ELR (cell line): ENCODE measurements around the gene BTBD9.

Experiments used
- DNase-seq: peaks from one replicate; pipeline ENCODE4 v3.0.0-alpha.2; 2015; ENCODE audit warnings: low read depth

The BTBD9 gene

GRCh38 chr6:38194589-38194988 lies 445.1 kb downstream of the BTBD9 start:
- no peak for DNase-seq

- DNase-seq = no peak
Observed at GRCh38 chr6:38194282-38194572, 445.5 kb downstream of the BTBD9 start.

- no peak for DNase-seq
Observed at GRCh38 chr6:38193481-38194281, 446.0 kb downstream of the BTBD9 start.

- DNase-seq = no peak
Observed at GRCh38 chr6:38193051-38193450, 446.7 kb downstream of the BTBD9 start.

- DNase-seq = no peak
Observed at GRCh38 chr6:38192487-38192886, 447.2 kb downstream of the BTBD9 start.

GRCh38 chr6:38192011-38192410 lies 447.7 kb downstream of the BTBD9 start:
- no peak for DNase-seq

- DNase-seq = no peak
Observed at GRCh38 chr6:38191418-38191817, 448.3 kb downstream of the BTBD9 start.

- no peak for DNase-seq
Observed at GRCh38 chr6:38188677-38189335, 450.9 kb downstream of the BTBD9 start.

- no peak for DNase-seq
Observed at GRCh38 chr6:38187811-38188590, 451.7 kb downstream of the BTBD9 start.

GRCh38 chr6:38187325-38187724 lies 452.4 kb downstream of the BTBD9 start:
- DNase-seq = no peak

- DNase-seq = no peak
Observed at GRCh38 chr6:38185752-38186151, 454.0 kb downstream of the BTBD9 start.

- no peak for DNase-seq
Observed at GRCh38 chr6:38185244-38185643, 454.5 kb downstream of the BTBD9 start.

- no peak for DNase-seq
Observed at GRCh38 chr6:38184585-38185080, 455.1 kb downstream of the BTBD9 start.

- no peak for DNase-seq
Observed at GRCh38 chr6:38183856-38184584, 455.7 kb downstream of the BTBD9 start.

GRCh38 chr6:38182426-38182825 lies 457.3 kb downstream of the BTBD9 start:
- DNase-seq = no peak

GRCh38 chr6:38180586-38180985 lies 459.1 kb downstream of the BTBD9 start:
- DNase-seq = no peak

GRCh38 chr6:38179794-38180430 lies 459.8 kb downstream of the BTBD9 start:
- DNase-seq = no peak

- DNase-seq = no peak
Observed at GRCh38 chr6:38179300-38179699, 460.4 kb downstream of the BTBD9 start.

GRCh38 chr6:38178584-38178886 lies 461.2 kb downstream of the BTBD9 start:
- no peak for DNase-seq

GRCh38 chr6:38177882-38178583 lies 461.7 kb downstream of the BTBD9 start:
- DNase-seq = no peak
